ENCODE measurements around the gene MTARC2.

The MTARC2 gene

DNA sequence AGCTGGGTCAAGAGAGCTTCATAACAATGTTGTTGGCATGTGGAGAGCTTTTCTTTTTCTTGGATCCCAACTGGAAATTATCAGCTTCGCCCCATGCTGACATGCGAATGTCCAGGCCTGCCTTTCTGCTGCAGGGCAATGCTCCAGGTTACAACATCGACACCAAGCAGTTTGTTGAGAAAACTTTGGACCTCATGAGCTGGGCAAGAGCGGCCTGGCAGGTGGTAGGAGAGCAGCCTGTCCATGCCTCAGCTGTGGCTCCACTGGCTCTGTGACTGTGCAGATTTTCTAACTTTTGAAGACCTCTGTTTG is 80.0 kb downstream of the MTARC2 start:
- no peak for DNase-seq (ENCODE audit: low spot score)

DNA sequence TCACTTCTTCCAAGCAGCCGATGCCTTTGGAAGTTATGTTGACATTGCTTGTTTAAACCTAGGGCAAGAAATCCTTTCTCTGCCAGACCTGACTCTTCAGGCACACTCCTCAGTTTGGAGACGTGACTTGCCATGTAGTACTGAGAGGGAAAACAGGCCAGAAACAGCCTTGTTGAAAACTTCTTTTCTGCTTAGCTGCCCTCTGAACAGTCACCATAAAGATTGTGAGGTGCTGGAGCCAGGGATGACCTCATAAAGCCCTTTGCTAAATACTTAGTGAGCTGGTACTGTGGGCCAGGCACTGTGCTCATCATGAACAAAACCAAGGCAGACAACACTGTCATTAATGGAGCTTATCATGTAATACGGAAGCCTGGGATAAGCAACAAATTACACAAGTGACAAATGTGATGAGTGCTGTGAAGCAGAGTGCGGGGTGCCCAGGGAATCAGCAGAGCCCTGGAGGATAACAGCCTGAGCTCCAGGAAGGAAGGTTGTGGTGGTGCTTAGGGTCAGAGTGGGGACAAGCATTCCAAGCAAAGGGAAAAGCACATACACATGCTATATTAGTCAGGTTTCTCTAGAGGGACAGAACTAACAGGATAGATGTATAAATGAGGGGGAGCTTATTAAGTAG is 80.9 kb downstream of the MTARC2 start:
- no peak for DNase-seq (ENCODE audit: low spot score)

DNA sequence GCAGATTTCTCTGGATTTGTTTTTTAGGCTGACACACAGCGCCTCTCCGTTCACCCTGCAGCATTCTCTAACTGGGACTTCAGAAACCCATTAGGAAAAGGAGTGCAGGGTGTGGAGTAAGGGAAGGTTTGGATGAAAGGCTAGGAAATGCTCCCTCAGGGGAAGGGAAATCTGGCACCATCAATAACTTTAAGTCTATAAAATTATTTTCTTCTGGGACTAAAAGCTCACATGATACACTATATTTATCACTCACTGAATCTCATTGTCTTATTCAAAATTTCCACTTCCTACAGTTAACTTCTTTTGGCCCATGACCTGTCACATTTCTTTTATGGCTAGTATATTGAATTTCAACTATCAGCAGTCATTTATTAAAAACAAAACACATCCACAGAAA is 85.3 kb downstream of the MTARC2 start:
- no peak for DNase-seq (ENCODE audit: low spot score)

Data from AG20443 (cell line).